HL-60 (cell line): ENCODE measurements around the gene CPNE2.

ENCODE experiments used
- DNase-seq, 2 experiments: peaks; one replicate each; pipeline ENCODE4 v3.0.0-alpha.2; 2010 to 2020; ENCODE audit warnings: low read depth in 1 of 2, low spot score in 1 of 2
- H3K27ac ChIP-seq: fragments of 250-450 bp; sonication (Bioruptor Pico); replicated peaks from 2 replicates; pipeline ENCODE4 v1.5.1; 2020; ENCODE audit warnings: mild to moderate bottlenecking, moderate library complexity
- H3K27me3 ChIP-seq: fragments of 250-450 bp; sonication (Bioruptor Pico); 2 replicates; pipeline ENCODE4 v1.5.1; 2021; ENCODE audit warnings: mild to moderate bottlenecking, moderate library complexity; ENCODE audit not compliant: insufficient read depth, poor library complexity, severe bottlenecking
- H3K4me3 ChIP-seq: replicated peaks from 2 replicates; pipeline ENCODE4 v1.5.1; 2011; ENCODE audit warnings: mild to moderate bottlenecking, control low read depth, low read length; ENCODE audit not compliant: insufficient read depth
- CTCF ChIP-seq: IDR thresholded peaks from one replicate; pipeline ENCODE4 v1.5.1; 2011; ENCODE audit warnings: low read length, control low read depth, inconsistent platforms; ENCODE audit not compliant: insufficient read depth
- GABPA ChIP-seq: IDR thresholded peaks from 2 replicates; pipeline ENCODE4 v1.6.1; 2012; ENCODE audit warnings: low read depth
- POLR2AphosphoS5 ChIP-seq: IDR thresholded peaks from 2 replicates; pipeline ENCODE4 v1.6.1; 2012; ENCODE audit warnings: low read depth
- REST ChIP-seq: IDR thresholded peaks from 2 replicates; pipeline ENCODE4 v1.6.1; 2012; ENCODE audit warnings: low read depth; ENCODE audit not compliant: insufficient replicate concordance
- SPI1 ChIP-seq: IDR thresholded peaks from 2 replicates; pipeline ENCODE4 v1.6.1; 2012; ENCODE audit warnings: low read depth, mild to moderate bottlenecking, borderline replicate concordance

CPNE2 gene

GRCh38 chr16:57146040-57146647 lies 53.8 kb downstream of the CPNE2 start:
- Histone ChIP-seq H3K4me3 (no peak overlapping the region), H3K27ac (peak overlapping the region; percentile 46), H3K27me3 (no peaks in the 10 kb centered on the region)
- no peak for TF ChIP-seq GABPA
- no peak for TF ChIP-seq CTCF
- TF ChIP-seq SPI1, result no peak
- TF ChIP-seq POLR2AphosphoS5, result 0 out of 2 replicates have a peak, but pooled peaks have one; percentile 6
- TF ChIP-seq REST, result no peak
- DNase-seq, result peak in 1 of 2 experiments; percentile 49

- TF ChIP-seq REST (no peak), CTCF (no peak), SPI1 (no peak), POLR2AphosphoS5 (no peak), GABPA (no peak)
- DNase-seq, result no peak
- Histone ChIP-seq H3K27ac (peak overlapping the region; percentile 46), H3K27me3 (no peaks in the 10 kb centered on the region), H3K4me3 (no peak overlapping the region)
These were observed 54.4 kb downstream of the CPNE2 start for GRCh38 chr16:57146735-57147134.

GRCh38 chr16:57147381-57148221 lies 55.2 kb downstream of the CPNE2 start:
- TF ChIP-seq CTCF (no peak), POLR2AphosphoS5 (no peak; the same call in 1 of the 2 replicates), SPI1 (no peak), GABPA (no peak)
- peak in 1 of 2 experiments; percentile 58 for DNase-seq
- Histone ChIP-seq H3K27me3 (no peaks in the 10 kb centered on the region), H3K27ac (peak overlapping the region; percentile 36), H3K4me3 (no peak overlapping the region)
